GM19468 (cell line): ENCODE data around the gene DACT1.

Experiments
- ATAC-seq: cut with Tn5 transposase; IDR thresholded peaks from one replicate; pipeline ENCODE4 v1.9.1; 2021; ENCODE audit warnings: mild to moderate bottlenecking, moderate library complexity, moderate number of reproducible peaks; ENCODE audit not compliant: unreplicated experiment; ENCODE audit errors: extremely low read depth

The DACT1 gene

DNA sequence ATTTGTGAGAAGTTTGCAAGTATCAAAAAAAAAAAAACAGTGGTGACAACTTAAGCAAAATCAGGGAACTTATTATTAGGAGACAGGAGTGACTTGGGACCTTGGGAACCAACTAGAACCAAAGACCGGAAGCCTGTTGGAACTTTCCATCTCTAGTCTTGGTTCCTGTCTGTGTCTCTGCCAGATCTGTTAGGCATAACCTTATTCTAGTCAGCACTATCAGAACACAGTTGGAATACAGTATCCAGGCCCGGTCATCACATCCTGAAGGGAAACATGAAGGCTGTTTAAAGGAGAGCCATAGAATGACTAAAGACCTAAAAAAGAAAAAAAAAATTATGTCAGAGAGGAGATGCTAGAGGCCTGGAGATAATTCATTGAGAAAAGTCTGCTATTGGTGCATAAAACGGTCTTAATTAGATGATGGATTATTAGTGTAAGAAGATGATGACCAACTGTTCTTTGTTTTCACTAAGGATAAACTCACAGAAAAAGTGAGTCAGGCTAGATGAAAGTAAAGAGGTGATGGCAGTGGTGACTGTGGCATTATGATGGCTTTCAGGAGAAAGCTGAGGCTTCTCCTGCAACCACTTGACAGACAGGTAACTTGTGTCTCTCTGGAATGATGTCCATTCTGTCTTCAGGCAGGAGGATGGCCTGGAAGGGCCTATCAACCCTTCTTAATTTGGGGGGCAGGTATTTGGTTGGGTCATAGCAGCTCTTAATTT lies 28.2 kb downstream of the DACT1 start:
- ATAC-seq = no peak

DNA sequence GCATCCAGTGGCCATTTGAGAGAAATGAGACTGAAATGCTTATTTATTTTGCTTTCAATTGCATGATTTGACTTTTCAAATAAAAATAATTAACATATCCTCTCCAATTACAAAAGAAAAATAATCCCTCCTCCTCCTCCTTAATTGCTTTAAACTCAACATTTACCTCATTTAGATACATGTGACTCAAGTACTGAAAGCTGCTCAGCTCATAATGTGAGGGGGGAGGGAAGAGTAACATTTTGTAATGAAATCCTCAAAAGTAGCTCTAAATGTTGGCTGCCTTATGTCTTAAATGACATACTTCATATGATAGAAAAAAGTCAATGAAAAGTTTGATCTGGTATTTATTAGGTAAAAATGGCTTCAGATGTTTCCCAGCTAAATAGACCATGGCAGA lies 29.0 kb downstream of the DACT1 start:
- no peak for ATAC-seq

DNA sequence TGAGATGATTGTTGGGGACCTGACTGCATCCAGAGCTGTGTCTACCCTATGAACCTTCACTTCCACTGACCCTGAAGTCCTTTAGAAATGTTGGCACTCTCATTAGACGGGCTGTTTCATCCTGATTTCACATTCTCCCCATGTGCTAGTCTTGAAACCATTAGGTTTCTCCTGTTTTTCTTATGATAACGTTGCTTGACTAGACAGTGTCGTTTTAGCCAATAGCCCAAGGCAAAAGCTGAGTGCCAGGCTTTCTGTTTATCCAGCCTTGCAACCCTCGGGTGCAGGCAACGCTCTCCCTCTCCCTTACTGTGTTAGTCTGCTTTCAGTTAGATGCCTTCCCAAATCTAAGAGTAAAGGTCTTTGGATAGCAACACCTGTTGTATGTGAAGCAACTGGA lies 30.1 kb downstream of the DACT1 start:
- no peak for ATAC-seq

DNA sequence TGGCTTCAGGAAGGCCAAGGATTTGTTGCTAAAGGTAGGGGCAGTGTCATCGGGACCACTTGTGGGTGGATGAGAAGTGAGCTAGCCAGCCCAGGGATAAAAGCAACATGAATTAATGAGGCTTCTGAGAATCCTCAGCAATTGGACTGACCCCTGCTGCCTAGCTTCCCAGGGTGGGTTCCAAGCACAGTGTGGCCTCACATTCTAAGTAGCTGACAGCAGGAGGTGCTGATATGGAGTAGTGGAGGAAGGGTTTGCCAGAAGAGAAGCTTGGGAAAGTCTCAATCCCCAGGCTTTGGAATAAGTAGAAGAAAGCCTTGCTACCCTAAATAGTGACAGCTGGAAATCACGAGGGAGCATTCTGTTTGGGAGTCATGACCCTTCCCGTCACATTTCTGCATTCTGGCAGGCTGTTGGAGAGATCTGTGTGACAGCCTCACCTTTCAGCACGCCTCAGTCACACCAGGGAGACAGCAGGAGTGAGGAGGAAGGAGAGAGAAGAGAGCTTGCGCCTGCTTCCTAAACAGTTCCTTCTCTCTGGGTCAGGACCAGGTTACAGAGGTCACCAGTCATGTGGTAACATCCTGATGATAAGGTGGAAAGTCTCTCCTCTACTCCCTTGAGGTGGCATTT lies 31.2 kb downstream of the DACT1 start:
- ATAC-seq = no peak

DNA sequence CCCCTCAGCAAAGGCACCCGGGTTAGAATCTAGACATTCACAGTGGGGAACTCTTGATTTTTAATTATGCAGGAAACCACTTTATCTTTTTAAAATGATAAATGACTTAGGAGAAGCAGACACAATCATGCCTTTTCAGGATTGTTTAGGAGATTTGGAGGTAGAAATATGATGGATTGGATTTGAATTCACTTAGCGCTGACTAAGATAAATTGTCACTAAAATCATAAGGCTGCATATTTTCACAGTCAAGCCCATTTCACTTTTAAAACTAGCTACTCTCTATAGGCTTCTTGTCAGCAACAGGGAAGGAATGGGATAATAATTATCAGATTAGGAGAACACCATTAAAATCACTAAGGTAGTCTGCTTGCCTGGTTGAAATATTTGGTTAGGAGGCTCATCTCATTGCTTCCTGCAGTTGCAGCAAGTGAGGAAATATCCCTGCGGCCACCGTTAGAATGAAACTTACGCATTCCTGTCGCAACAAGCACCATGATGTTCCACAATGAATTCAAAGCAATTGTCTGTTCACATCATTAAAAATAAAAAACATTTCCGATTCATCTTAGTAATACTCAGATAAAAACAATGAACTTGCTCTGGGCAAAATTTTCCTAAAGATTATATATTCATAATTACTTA lies 31.9 kb downstream of the DACT1 start:
- ATAC-seq = no peak

DNA sequence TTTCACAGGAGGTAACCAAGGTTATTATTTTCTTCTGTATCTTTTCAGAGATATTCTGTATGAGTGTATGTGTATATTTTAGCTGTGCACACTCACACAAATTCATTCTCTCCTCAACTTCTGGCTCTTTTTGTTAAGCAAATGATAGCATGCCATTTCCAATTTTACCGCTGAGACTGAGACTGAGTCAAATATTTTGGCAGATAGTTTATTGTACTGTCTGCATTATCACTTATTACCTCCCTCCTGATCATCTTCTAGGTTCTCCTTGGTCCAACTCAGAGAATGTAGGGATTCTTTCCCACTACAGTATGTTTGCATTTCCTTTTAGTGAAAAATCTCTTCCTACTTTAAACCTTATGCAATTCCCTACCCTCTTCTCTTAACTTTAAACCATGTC lies 33.3 kb downstream of the DACT1 start:
- ATAC-seq = no peak

DNA sequence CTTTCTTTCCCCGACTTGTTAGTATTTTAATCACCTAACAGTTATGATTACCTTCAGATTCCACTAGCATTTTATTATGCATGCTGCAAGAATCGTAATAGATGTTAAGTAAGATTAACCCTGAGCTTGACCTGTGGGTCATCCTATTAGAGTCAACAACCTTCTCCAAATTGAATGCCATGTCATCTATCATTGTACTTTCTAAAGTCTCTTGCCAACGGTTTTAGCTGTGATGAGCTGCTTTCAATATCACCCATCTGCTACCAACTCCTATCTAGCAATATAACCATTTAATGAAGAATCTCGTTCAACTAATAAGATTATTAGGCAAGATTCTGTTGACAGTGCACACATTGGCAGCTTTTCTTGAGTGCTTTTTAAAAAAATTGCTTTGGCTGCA lies 33.7 kb downstream of the DACT1 start:
- ATAC-seq = no peak

DNA sequence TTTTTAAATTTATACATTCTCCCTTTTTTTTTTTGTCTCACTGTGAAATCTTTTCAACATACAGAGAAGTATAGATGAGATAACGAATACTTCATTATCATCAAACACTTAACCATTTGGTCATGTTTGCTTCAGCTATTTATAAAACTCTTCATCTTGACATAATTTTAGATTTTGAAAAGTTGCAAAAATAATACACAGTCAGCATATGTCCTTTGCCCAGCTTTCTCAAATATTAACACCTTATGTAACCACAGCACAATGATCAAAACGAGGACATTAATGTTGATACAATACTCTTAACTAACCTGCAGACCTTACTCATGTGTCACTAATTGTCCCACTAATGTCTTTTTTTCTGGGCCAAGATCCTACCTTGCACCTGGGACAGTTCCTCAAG lies 36.0 kb downstream of the DACT1 start:
- ATAC-seq = no peak

DNA sequence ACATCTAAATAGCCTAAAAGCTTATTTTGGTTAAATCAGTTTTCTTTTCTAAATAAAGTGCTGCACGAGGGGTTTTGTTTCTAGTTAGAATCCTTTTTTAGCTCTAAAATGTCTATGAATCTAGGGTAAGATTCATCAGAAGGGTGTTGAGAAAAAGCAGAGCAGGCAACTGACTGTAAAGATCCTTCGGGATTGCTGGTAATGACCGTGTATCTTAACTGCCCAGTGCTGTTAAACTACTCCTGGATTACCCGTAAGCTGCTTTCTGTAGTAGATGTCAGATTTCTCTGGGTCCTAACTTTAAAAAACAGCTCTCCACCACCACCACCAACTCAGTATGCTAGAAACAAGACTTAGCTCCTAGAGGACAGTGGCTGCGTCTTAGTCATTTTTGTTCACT lies 39.2 kb downstream of the DACT1 start:
- ATAC-seq = no peak

DNA sequence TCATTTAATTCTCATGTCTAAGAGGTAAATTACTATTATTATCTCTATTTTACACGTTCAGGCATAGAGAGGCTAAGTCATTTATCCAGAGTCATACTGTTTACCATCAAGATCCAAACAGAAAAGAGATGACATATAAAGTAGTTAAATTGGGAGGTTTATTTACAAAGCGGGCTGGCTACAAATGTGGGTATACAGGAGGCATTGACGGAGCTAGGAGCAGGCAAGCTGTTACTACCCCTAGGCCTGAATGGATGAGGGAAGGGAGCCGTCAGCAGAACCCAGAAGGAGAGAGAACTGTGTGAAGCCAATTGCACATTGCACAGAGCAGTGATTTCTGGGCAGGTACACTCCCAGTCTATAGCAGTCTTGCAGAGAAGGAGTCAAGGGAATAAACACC lies 39.8 kb downstream of the DACT1 start:
- ATAC-seq = no peak

DNA sequence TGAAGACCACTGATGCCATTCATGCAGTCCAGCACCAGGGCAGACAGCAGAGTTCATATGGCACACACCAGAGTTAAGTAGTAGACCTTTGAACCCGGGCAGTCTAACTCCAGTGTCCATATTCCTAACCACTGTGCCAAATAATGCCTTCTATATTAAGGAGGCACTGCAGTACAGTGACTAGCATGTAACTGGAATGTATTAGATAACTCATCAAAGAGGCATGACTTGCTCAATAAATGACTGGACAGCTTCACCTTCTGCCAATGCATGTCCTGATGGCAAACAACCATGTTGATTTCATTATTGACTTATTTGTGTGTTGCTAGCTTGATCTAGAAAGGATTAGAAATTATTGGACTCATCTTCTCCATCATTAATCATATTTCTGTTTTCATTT lies 40.2 kb downstream of the DACT1 start:
- ATAC-seq = no peak

DNA sequence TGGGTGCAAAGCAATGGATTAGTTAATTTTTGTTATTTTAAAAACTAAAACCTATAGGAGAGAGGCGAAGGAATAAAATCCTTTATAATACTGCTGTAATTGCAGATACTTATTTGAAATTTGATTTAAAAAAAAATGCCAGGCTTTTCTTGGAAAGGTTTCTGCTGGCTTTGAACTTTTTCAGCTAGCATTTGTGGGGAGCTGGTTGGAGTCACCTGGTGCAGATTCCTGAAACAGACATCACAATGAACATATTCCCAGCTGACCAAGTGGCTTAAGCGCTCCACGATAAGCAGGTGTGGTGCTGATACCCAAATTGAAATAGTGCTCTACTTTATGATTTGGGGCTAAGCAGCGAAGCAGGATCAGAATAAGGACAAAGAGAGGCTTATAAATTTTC lies 42.9 kb downstream of the DACT1 start:
- ATAC-seq = no peak

DNA sequence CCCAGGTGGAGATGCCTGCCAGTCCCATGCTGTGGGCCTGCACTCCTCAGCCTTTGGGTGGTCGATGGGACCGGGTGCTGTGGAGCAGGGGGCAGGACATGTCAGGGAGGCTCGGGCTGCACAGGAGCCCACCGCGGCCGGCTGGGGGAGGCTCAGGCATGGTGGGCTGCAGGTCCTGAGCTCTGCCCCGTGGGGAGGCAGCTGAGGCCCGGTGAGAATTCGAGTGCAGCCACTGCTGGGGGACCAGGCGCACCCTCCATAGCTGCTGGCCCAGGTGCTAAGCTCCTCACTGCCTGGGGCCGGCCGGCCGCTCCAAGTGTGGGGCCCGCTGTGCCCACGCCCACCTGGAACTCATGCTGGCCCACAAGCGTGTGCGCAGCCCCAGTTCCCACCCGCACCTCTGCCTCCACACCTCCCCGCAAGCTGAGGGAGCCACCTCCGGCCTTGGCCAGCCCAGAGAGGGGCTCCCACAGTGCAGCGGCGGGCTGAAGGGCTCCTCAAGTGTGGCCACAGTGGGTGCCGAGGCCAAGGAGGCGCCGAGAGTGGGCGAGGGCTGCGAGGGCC lies 49.6 kb downstream of the DACT1 start:
- no peak for ATAC-seq

DNA sequence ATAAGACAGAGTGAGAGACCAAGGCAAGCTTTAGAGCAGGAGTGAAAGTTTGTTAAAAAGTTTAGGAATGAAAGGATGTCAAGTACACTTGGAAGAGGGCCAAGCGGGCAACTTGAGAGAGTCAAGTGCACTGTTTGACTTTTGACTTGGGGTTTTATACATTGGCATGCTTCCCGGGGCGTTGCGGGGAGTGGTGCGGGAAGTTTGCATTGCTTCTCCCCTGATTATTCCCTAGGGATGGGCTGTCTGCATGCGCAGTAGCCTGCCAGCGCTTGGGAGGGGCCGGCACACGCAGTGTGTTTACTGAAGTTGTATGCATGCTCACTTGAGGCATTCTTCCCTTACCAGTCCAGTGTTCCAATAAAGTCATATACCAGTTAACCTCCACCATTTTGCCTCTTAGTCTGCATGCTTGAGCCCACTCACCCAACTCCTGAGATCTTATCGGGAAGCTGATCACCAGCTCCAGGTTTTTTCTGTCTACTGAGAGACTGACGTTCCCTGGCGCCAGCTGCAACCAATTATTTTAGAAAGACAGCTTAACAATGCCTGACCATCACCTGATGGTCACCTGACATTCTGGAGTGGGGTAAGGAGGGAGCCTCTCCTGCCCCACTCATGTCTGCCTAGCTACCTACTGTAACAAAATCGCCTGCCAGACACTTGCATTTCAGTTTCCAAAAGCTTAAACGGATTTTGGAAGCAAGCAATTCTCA lies 53.2 kb downstream of the DACT1 start:
- ATAC-seq = no peak

DNA sequence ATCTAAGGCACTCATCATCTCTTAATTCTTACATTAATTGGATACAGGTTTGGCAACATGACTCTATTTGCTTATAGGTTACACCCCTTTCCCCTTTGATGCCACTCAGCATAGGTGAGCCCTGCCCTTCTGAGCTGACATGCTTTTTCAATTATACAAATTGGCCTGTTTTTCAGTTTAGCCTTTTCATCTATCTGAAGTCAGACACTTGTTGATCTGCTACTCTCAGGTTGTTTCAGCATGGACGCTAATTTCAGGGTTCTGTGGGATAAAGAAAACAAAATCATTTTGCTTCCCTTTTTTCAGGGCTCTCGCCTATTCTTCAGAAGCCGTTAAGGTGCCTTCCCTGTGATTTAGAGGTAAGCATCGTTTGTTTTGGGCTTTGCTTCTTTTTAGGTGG lies 55.3 kb downstream of the DACT1 start:
- ATAC-seq = no peak

DNA sequence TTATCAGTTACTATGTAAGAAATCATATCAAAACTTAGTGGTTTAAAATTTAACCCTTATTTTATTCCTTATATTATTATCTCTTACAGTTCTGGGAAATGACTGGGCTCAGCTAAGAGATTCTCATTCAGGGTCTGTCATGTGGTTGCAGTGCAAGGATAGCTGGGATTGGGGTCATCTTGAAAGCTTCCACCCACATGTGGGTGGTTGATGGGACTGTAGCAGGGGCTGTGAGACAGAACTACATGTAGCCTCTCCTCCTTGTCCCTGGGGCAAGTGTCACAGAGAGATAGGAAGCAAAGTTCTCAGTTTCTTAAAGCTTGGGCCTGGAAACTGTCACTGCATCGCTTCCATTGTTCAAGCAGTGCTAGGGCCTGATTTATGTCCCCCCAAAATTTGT lies 57.8 kb downstream of the DACT1 start:
- ATAC-seq = no peak

DNA sequence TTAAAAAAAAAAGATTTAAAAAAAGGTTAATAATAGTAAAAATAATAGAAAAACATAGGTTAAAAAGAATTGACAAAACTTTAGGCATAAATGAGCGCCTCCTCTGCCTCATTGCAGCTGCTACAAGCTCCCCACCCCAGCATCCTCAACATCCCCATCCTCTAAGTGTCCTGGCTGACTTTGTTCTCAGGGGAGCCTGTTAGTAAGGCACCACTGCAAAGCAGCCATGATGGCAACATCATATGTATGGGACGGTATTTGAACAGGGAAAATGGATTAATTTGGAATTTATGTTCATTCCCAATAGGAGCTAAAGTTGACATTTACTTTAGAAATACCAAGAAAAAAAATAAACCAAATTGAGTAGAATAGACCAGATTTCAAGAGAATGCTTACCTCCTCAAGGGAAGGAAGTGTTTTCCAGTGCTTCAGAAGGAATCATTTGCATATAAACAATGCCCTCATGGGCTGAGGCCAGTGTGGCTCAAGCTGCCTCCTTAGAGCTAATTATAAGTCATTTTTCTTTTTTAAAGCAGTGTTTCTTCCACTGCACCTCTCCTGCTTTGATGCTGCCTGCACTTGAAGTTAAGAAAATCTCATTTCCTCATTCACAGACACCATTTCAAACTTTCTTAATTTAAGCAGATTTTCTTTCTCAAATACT lies 59.6 kb downstream of the DACT1 start:
- no peak for ATAC-seq
